Lower leg skin (tissue), 4 donors: ENCODE measurements around the gene UQCR10. TPM values are rescaled to one million over a fixed set of nuclear protein-coding genes. Genes with fewer than 3 reads are reported as not detected.
A peak's percentile ranks its signal among the peaks of the same experiment; 100 is the strongest.

Experiments used
- DNase-seq, 2 donors: peaks; one replicate each; pipeline ENCODE4 v3.0.0-alpha.2; 2019; ENCODE audit warnings: low spot score in 2 of 2
- H3K4me3 ChIP-seq: fragments of 200-600 bp; sonication (generic); 2 replicates; pipeline ENCODE4 v1.5.1; 2017; ENCODE audit warnings: mild to moderate bottlenecking, low read depth; ENCODE audit not compliant: poor library complexity, severe bottlenecking
- POLR2A ChIP-seq, 2 donors: fragments of 450-650 bp; IDR thresholded peaks; one replicate each; pipeline ENCODE4 v1.6.1; 2016 to 2017; ENCODE audit warnings: antibody characterized with exemption in 2 of 2, mild to moderate bottlenecking in 1 of 2, moderate library complexity in 1 of 2
- WGBS, 2 donors: methylation state at CpG; one replicate each; pipeline ENCODE4 v1.1.5; 2018; 5-methylcytosine and 5-hydroxymethylcytosine counted together
- intact Hi-C: fragments of 100-400 bp; cut with DNase I; formaldehyde crosslinking; loops from one replicate; pipeline ENCODE4 v1.15.0; 2023; ENCODE audit warnings: low total_unique reads
- total RNA-seq, 4 donors: library from RNA; depleted of rRNA; stranded (reverse); fragments of >200 nt; gene quantifications; one replicate each; pipeline ENCODE4 v1.1.0, GENCODE V29; 2016
- TF ChIP-seq, protein P1 (sequence below), 3 donors: fragments of 450-650 bp; IDR thresholded peaks; one replicate each; pipeline ENCODE4 v1.5.1; 2016; ENCODE audit warnings: antibody characterized with exemption in 3 of 3, mild to moderate bottlenecking in 3 of 3, moderate library complexity in 2 of 3

Gene UQCR10
- total RNA-seq, 4 donors from 2014 or later: 23.1 to 65.8 (median 44.3) TPM

DNA sequence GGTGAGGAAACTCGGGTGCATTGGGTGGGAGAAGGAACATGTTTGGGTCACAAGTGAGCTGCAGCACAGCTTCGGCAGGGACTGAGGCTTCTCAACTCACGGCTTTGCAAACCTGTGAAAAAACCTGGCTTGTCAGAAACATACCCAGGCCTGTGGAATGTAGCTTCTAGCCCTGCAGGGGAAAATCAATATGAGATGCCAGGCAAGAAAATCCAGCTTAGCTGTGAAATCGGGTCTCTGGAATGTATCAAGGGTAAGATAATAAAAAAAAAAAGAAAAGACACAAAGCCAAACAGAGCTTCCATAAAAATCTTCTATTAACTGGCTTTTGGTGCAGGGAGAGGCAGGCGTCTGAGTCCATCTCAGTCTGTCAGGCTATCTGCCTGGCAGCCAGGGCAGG, 28.5 kb downstream of the UQCR10 start:
- no peak for DNase-seq
- intact Hi-C loops: no loop called here
- H3K4me3 ChIP-seq: no peak overlapping the region
- 72 to 78% methylated on average over 5 of the region's 5 CpGs for WGBS, 2 donors
- no peak for TF ChIP-seq POLR2A (IDR thresholded peaks at IDR 0.05)
- TF ChIP-seq, protein P1, sequence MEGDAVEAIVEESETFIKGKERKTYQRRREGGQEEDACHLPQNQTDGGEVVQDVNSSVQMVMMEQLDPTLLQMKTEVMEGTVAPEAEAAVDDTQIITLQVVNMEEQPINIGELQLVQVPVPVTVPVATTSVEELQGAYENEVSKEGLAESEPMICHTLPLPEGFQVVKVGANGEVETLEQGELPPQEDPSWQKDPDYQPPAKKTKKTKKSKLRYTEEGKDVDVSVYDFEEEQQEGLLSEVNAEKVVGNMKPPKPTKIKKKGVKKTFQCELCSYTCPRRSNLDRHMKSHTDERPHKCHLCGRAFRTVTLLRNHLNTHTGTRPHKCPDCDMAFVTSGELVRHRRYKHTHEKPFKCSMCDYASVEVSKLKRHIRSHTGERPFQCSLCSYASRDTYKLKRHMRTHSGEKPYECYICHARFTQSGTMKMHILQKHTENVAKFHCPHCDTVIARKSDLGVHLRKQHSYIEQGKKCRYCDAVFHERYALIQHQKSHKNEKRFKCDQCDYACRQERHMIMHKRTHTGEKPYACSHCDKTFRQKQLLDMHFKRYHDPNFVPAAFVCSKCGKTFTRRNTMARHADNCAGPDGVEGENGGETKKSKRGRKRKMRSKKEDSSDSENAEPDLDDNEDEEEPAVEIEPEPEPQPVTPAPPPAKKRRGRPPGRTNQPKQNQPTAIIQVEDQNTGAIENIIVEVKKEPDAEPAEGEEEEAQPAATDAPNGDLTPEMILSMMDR (IDR thresholded peaks at IDR 0.05): no peak

DNA sequence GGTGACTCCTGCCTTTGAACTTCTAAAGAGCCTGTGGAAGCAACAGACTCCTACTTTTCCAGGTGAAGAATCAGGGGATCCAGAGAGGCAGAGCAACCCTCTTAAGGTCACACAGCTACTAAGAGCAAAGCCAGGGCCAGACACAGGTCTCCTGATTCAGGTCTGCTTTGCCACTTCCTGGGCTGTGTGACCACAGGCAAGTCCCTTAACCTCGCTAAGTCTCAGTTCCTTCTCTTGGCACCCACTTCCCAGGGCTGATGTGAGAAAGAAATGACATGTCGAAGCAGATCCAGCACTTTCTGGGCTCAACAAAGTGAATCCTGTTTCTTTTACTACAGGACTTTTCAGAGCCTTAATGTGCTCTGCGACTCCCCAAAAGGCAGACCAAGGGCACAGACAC, 30.2 kb downstream of the UQCR10 start:
- no peak for DNase-seq
- 73 to 88% methylated on average over 3 of the region's 3 CpGs for WGBS, 2 donors
- no peak overlapping the region for H3K4me3 ChIP-seq
- intact Hi-C loops: no loop called here
- TF ChIP-seq POLR2A (IDR thresholded peaks at IDR 0.05): no peak
- TF ChIP-seq, protein P1 (IDR thresholded peaks at IDR 0.05): no peak

DNA sequence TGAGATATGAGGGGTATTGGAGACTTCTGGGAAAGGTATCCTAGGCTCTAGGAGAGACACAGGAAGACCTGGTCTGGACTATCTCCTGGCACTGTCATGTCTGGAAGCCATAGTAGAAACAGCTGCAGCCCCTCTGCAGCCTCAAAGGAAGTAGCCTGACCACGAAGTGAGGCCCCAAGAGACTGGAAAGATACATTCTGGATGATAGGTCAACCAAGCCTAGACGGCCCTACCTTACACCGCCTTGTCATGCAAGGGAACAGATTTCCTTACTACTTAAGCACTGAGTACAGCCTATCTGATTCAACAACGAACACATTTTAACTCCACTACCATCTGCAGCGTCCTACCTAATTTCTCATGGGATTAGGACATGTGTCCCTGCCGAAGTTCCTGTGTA, 31.1 kb downstream of the UQCR10 start:
- WGBS, 2 donors: 72 to 89% methylated on average over 6 of the region's 6 CpGs
- DNase-seq: no peak
- intact Hi-C loops: no loop called here
- no peak overlapping the region for H3K4me3 ChIP-seq
- TF ChIP-seq, protein P1 (IDR thresholded peaks at IDR 0.05): no peak
- TF ChIP-seq POLR2A (IDR thresholded peaks at IDR 0.05): no peak

DNA sequence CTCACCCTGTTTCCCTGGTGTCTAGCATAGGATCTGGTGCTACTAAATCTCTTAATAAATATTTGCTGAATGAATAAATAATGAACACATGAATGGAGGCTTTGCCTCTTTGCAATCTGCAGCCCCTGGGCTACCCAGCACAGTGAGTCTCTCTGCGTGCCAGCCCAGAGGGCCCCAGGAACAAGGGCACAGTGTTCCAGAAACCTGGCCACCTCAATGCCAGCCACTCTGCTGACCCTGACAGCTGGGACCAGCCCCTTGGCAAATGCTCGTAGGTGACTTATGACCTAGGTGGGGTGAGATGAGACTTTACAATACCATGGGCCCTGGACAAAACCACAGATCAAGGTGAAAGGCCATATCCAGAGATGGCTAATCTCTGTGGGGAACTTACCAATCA, 31.6 kb downstream of the UQCR10 start:
- WGBS, 2 donors: 64 to 71% methylated on average over 2 of the region's 2 CpGs
- intact Hi-C loops: no loop called here
- DNase-seq: no peak
- H3K4me3 ChIP-seq: no peak overlapping the region
- no peak for TF ChIP-seq POLR2A (IDR thresholded peaks at IDR 0.05)
- TF ChIP-seq, protein P1 (IDR thresholded peaks at IDR 0.05): no peak

DNA sequence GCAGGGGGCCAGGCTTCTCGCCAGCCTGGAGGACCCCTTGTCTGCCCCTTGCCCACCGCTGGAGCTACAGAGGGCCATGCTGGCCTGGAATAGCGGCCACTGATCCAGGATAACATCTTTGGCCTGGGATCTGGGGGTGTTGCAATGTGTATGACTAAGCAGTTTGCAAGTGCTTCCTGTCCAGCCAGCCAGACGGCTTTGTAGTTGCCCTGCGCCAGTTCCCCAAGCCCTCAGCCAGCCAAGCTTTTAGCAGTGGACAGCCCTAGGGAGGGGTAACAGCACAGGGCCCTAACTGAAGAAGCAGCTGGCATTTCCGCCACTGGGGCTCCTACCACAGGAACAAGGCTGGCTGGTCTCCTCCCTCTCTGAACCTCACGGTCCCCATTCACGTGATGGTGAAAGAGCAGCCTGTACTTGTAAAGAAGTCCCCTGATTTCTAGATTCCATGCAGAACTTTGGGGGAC, 32.1 kb downstream of the UQCR10 start:
- DNase-seq: peak; percentile 91 to 97
- intact Hi-C loops: no loop called here
- TF ChIP-seq POLR2A (IDR thresholded peaks at IDR 0.05): no peak
- TF ChIP-seq, protein P1 (IDR thresholded peaks at IDR 0.05): no peak
- 32 to 48% methylated on average over 8 of the region's 8 CpGs for WGBS, 2 donors
- no peak overlapping the region for H3K4me3 ChIP-seq

DNA sequence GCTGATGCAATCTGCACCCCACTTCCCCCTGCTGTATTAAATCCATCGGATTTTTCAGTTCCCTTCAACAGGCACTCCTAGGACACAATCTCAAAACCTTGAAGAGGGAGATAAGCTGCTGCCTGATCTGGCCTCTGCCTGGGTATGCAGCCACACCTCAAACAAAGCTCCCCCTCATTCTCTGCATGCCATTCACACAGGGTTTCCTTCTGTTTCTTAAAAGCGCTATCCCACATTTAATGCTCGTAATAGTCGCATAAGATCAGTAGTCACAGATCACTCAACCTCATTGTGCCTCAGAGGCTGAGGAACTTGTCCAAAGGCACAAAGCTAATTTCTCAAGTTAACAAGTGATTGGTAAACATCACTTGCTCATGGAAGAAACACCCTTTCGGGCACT, 34.0 kb downstream of the UQCR10 start:
- WGBS, 2 donors: 78 to 83% methylated on average over 5 of the region's 5 CpGs
- no peak overlapping the region for H3K4me3 ChIP-seq
- intact Hi-C loops: no loop called here
- TF ChIP-seq, protein P1 (IDR thresholded peaks at IDR 0.05): no peak
- TF ChIP-seq POLR2A (IDR thresholded peaks at IDR 0.05): no peak
- no peak for DNase-seq
